SK-MEL-5 (cell line): ENCODE measurements around the gene OSBP2. TPM values are rescaled to one million over a fixed set of nuclear protein-coding genes. Genes with fewer than 3 reads are reported as not detected.
A peak's percentile ranks its signal among the peaks of the same experiment; 100 is the strongest.
"Not testable (repeated sequence)": the region's sequence is repeated elsewhere in the genome, so short reads cannot be mapped to it uniquely, and the experiment has no call there.

Experiments used
- DNase-seq: peaks from one replicate; pipeline ENCODE4 v3.0.0-alpha.2; 2016; ENCODE audit warnings: low read depth, low spot score
- in situ Hi-C: cut with HindIII; loops from 2 replicates; pipeline ENCODE4 v1.10.0; 2016; ENCODE audit warnings: low sequenced_read_pairs, high pct_unique_total_duplicates, low pct_unique_long_range_greater_than_20kb
- total RNA-seq: library from RNA; depleted of rRNA; stranded (reverse); fragments of >200 nt; shearing (Covaris generic); gene quantifications from 2 replicates; pipeline ENCODE4 v1.2.3, GENCODE V29; 2014

The OSBP2 gene
- total RNA-seq, 1 experiment from 2014 or later = 1.8 TPM

DNA sequence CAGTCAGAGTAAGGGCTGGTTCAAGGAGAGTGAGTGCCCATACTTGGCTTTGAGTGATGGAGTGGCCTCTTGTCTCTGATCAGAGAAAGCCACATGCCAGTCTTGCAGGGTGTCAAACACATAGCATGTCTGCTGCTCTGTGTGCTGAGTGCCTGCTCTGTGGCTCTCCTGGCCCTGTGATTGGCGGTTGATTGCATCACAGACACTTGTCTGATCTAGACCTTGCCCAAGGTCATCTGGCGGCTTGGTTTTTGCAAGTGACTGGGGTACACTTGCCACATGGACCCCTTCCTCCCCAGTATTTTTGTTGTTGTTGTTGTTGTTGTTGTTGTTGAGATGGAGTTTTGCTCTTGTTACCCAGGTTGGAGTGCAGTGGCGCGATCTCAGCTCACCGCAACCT is 10.3 kb downstream of the OSBP2 start:
- DNase-seq = no peak
- in situ Hi-C loops = no loop called here

DNA sequence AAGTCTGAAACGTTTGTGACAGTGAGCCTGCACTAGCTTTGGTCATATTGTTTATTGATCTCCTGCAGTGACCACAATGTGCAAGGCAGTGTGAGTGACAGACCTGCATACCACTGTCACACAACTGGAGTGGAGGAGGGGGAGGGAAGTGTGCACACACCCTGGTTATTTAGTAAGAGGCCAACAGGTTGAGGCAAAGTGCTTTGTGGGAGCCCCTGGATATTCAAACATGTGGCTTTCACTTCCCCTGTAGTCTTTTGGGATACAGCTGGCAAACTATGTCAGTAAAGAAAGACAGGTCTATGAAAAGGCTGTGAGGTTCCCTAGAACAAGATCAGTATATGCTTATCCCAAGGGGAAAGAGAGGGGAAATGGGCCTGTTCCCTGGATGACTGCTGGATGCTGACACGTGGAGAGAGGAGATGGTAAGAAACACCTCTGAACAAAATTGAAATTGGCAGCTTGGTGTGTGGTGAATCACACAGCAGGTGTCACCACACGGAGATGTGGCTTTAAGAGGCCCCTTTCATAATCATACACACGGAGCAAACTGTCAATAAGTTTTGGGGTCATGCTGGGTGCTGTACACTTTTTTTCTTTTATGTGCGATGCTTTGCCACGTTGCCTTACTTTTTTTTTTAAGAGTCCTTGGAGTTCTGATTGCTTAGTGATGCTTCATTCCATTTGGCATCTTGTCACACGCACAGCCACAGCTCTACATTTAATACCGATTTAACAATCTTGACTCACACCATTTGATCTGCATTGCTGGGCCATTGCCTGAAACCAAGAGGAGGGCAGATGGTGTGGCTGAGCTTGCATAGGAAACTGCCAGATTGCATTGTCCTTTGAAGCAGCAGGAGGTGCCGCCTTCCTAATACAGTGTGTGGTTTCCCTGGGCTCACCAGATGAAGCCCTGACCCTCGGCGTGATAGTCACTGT is 11.3 kb downstream of the OSBP2 start:
- no peak for DNase-seq
- in situ Hi-C loops = no loop called here

GRCh38 chr22:30709980-30710379 is 15.3 kb downstream of the OSBP2 start:
- DNase-seq, in situ Hi-C loops: not testable (repeated sequence)

DNA sequence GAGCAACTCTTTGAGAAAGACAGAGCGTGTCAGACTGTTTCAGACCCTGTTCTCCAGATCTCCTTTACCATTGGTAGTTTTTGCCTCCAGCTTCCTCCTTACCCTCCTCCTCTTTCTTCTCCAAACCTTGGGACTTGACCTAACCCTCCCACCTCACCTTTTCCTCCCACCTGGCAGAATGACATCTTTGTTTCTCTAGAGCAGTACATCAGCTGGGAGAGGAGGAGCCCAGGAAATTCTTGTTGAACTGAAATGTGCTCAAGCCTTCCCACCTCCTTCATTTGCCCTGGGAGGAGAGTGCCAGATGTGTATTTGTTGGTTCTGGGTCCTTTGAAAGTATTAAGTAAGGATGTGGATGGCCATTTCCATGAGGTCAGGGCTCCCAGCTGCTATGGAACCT is 17.4 kb downstream of the OSBP2 start:
- no peak for DNase-seq
- in situ Hi-C loops = no loop called here

- in situ Hi-C loops = no loop called here
- no peak for DNase-seq
These were observed 19.4 kb downstream of the OSBP2 start for GRCh38 chr22:30714062-30714461.

DNA sequence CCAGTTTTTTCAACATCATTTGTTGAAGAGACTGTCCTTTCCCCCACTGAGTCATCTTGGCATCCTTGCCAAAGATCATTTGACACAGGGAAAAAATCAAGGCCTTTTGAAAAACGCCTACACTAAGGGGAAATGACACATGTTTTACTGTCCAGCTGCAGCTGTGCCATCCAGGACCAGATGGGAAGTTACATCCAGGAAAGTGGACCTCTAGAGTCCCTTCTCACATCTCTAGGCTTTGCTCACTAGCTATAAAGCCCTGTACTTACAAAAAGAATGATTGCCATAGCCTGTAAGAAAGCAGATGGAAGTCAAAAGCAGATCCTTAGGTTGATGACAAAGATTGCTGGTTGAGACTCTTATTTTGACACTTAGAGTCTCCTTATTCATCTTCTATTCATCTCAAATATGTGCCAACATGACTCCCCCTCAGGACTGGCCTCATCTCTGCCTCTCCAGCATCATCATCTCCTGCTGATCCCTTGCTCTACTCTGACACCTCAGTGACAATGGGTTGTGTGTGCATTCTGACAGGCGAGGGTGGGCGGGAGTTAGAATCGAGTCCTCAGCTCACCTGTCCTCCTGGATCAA is 22.8 kb downstream of the OSBP2 start:
- in situ Hi-C loops = no loop called here
- DNase-seq = peak; percentile 28

DNA sequence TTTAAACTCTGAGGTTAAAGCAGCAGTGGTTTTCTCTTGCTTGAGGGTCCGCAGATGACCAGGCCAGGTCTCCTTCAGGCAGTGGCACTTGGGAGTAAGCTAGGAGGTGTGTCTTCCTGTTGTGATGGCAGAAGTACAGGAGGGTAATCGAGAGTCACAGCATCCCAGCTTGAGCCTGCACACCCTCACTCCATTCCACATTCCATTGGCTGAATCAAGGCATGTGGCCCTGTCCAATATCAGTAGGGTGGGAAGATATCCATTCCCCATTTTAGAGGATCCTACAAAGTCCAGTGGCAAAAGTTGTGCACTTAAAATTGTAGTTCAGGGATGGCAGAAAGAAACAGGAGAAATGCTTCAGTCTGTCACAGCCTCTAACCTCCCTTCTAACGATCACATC is 23.3 kb downstream of the OSBP2 start:
- DNase-seq = no peak
- in situ Hi-C loops = no loop called here

GRCh38 chr22:30718491-30718890 is 23.8 kb downstream of the OSBP2 start:
- in situ Hi-C loops = no loop called here
- DNase-seq = no peak

DNA sequence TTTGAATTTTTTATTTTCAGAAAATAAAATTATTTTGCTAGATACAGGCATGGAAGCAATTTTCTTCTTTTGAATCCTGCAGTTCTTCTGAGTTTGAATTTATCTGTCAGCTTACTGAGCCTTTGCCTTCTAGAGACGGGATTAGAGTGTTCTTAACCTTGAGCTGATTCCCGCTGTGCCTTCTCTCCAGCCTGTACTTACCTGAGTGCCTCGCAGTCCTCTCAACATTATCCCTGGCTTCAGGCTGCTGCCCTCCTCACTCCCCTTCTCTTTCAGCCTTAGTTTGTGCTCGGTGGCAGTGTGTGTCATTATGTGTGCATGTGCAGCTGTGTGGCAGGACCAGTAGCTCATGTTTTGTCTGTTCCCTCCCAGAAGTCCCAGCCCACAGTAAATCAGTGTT is 24.3 kb downstream of the OSBP2 start:
- in situ Hi-C loops = no loop called here
- DNase-seq = no peak

DNA sequence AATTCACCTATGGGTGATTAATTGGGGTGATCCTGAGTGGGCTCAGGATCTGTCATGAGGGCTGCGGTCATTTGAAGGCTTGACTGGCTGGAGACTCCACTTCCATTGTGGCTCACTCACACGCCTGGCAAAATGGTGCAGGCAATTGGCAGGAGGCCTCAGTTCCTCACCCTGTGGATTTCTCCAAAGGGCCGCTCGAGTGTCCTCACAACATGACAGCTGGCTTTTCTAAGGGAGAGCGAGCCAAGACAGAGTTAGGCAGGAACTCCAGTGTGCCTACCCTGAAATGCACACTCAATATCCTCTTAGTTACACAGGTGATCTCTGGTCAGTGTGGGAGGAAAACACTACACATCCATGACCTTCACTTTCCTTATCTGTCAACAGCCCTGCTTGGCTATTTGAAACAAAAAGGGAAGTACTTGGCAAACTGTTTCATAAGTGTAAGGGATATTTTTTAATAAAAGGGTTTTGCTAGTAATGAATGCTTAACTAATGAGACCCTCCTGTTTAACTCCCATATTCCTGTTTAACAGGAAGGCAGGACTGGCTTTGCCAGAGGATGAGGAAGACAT is 25.7 kb downstream of the OSBP2 start:
- in situ Hi-C loops = no loop called here
- DNase-seq = no peak

- DNase-seq = no peak
- in situ Hi-C loops = no loop called here
These were observed 27.1 kb downstream of the OSBP2 start for GRCh38 chr22:30721741-30722140.

GRCh38 chr22:30728826-30729225 is 34.2 kb downstream of the OSBP2 start:
- in situ Hi-C loops = no loop called here
- no peak for DNase-seq

- DNase-seq = no peak
- in situ Hi-C loops = no loop called here
These were observed 37.0 kb downstream of the OSBP2 start for GRCh38 chr22:30731658-30732057.

GRCh38 chr22:30732426-30732825 is 37.8 kb downstream of the OSBP2 start:
- DNase-seq = peak; percentile 26
- in situ Hi-C loops = no loop called here

DNA sequence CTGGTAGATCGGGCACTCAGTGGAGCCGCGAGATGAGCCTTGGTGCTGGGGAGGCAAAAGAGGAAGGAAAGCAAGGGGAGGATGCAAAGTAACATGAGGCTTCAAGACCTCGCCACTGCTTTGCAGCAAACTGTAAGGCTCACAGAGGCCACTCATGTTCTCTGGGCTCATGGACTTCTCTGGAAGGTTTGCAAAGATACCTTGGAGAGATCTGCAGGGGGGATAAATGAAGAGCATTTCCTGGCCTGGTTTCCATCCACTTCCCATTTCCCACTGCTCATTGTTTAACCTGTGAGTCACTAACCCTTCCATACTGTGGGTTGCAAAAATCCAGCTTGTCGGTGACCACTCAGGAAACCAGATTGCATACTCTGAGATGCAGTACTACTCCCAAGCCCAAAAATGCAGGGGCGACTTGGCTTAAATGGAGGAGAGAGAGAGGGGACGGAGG is 38.5 kb downstream of the OSBP2 start:
- DNase-seq = no peak
- in situ Hi-C loops = no loop called here

GRCh38 chr22:30740007-30740406 is 45.3 kb downstream of the OSBP2 start:
- in situ Hi-C loops, DNase-seq: not testable (repeated sequence)

DNA sequence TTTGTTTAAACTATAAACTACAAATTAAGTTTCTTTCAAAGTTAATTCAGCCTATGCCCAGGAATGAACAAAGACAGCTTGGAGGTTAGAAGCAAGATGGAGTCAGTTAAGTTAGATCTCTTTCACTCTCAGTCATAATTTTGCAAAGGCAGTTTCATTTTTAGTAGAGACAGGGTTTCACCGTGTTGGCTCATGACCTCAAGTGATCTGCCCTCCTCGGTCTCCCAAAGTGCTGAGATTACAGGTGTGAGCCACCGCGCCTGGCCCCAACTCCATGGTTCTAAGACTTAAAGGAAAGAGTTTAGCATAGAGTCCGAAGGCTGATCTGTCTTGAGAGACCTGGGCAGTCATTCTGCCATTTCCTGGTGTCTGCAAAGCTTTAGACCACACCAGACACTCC is 45.8 kb downstream of the OSBP2 start:
- DNase-seq, in situ Hi-C loops: not testable (repeated sequence)
